KMS-11 (cell line): ENCODE results near the gene TOR1AIP2.

Experiments used
- H2AFZ ChIP-seq: fragments of 200-600 bp; sonication (generic); 2 replicates; pipeline ENCODE4 v1.6.1; 2016; ENCODE audit warnings: antibody characterized with exemption, mixed run types, low read depth
- H3K27ac ChIP-seq: fragments of 200-600 bp; sonication (generic); 2 replicates; pipeline ENCODE4 v1.6.1; 2016; ENCODE audit warnings: mild to moderate bottlenecking, mixed run types
- H3K27me3 ChIP-seq: fragments of 200-600 bp; sonication (generic); 2 replicates; pipeline ENCODE4 v1.6.1; 2017; ENCODE audit warnings: mild to moderate bottlenecking, low read depth, mixed run types, moderate library complexity; ENCODE audit not compliant: insufficient read depth
- H3K36me3 ChIP-seq: fragments of 200-600 bp; sonication (generic); 2 replicates; pipeline ENCODE4 v1.6.1; 2017; ENCODE audit warnings: mild to moderate bottlenecking, mixed run types; ENCODE audit not compliant: insufficient read depth
- H3K4me1 ChIP-seq: fragments of 200-600 bp; sonication (generic); 2 replicates; pipeline ENCODE4 v1.6.1; 2016; ENCODE audit warnings: mild to moderate bottlenecking, low read depth, mixed run types; ENCODE audit not compliant: poor library complexity, severe bottlenecking
- H3K4me2 ChIP-seq: fragments of 200-600 bp; sonication (generic); 2 replicates; pipeline ENCODE4 v1.7.0; 2016; ENCODE audit warnings: mild to moderate bottlenecking, mixed run types
- H3K4me3 ChIP-seq: fragments of 200-600 bp; sonication (generic); IDR thresholded peaks from 2 replicates; pipeline ENCODE4 v1.6.1; 2017; ENCODE audit warnings: low read depth, low read length, mixed read lengths; ENCODE audit not compliant: insufficient read depth
- H3K79me2 ChIP-seq: fragments of 200-600 bp; sonication (generic); 2 replicates; pipeline ENCODE4 v1.6.1; 2016; ENCODE audit warnings: low read depth, mixed run types; ENCODE audit not compliant: insufficient read depth
- H3K9ac ChIP-seq: fragments of 200-600 bp; sonication (generic); 2 replicates; pipeline ENCODE4 v1.6.1; 2016; ENCODE audit warnings: mild to moderate bottlenecking, mixed run types
- H4K20me1 ChIP-seq: fragments of 200-600 bp; sonication (generic); 2 replicates; pipeline ENCODE4 v1.6.1; 2016; ENCODE audit warnings: mild to moderate bottlenecking, mixed run types; ENCODE audit not compliant: insufficient read depth
- CTCF ChIP-seq: fragments of 200-600 bp; sonication (generic); conservative IDR thresholded peaks from 2 replicates; pipeline ENCODE4 v1.6.1; 2017; ENCODE audit warnings: low read depth, mild to moderate bottlenecking, antibody characterized with exemption, low read length, moderate library complexity, mixed read lengths

TOR1AIP2 gene

GRCh38 chr1:179867493-179868330 is 9.9 kb downstream of the TOR1AIP2 start:
- TF ChIP-seq CTCF = peak; percentile 99
- Histone ChIP-seq H3K4me2 (no peak overlapping the region), H3K27ac (no peak overlapping the region), H3K36me3 (no peaks in the 10 kb centered on the region; the same call in 1 of the 2 replicates), H4K20me1 (no peaks in the 10 kb centered on the region), H3K4me3 (no peak overlapping the region), H3K79me2 (peaks cover 18% of the 10 kb centered on the region), H2AFZ (no peak overlapping the region), H3K9ac (no peak overlapping the region), H3K27me3 (no peaks in the 10 kb centered on the region), H3K4me1 (peaks cover 14% of the 10 kb centered on the region)

- H3K36me3 ChIP-seq = no peaks in the 10 kb centered on the region; the same call in 1 of the 2 replicates
Measured at GRCh38 chr1:179866616-179867015, 11.0 kb downstream of the TOR1AIP2 start.

GRCh38 chr1:179865377-179865776 is 12.2 kb downstream of the TOR1AIP2 start:
- no peak overlapping the region for H3K4me2 ChIP-seq
- peaks cover 10% of the 10 kb centered on the region for H3K4me1 ChIP-seq
- H3K27ac ChIP-seq = no peak overlapping the region
- H4K20me1 ChIP-seq = no peaks in the 10 kb centered on the region
- no peak overlapping the region for H3K9ac ChIP-seq
- H3K4me3 ChIP-seq = no peak overlapping the region
- H3K36me3 ChIP-seq = no peaks in the 10 kb centered on the region; the same call in 1 of the 2 replicates
- no peak for TF ChIP-seq CTCF
- H3K79me2 ChIP-seq = peaks cover 12% of the 10 kb centered on the region; the same call in 1 of the 2 replicates
- no peak overlapping the region for H2AFZ ChIP-seq
- no peaks in the 10 kb centered on the region for H3K27me3 ChIP-seq

More at GRCh38 chr1:179866616-179867015, 11.0 kb downstream of the TOR1AIP2 start:
- Histone ChIP-seq H3K79me2 (peaks cover 18% of the 10 kb centered on the region), H3K4me3 (no peak overlapping the region), H3K27me3 (no peaks in the 10 kb centered on the region), H3K9ac (no peak overlapping the region), H3K4me2 (no peak overlapping the region), H4K20me1 (no peaks in the 10 kb centered on the region), H2AFZ (no peak overlapping the region), H3K27ac (no peak overlapping the region), H3K4me1 (peaks cover 10% of the 10 kb centered on the region)
- TF ChIP-seq CTCF = no peak

GRCh38 chr1:179860652-179861051 is 17.0 kb downstream of the TOR1AIP2 start:
- H3K79me2 ChIP-seq = no peaks in the 10 kb centered on the region

More at GRCh38 chr1:179860652-179861051, 17.0 kb downstream of the TOR1AIP2 start:
- H3K4me1 ChIP-seq = no peaks in the 10 kb centered on the region
- no peak overlapping the region for H3K27ac ChIP-seq
- no peaks in the 10 kb centered on the region; the same call in 1 of the 2 replicates for H3K36me3 ChIP-seq
- H3K4me2 ChIP-seq = no peak overlapping the region
- H3K27me3 ChIP-seq = no peaks in the 10 kb centered on the region
- H2AFZ ChIP-seq = no peak overlapping the region
- H3K9ac ChIP-seq = no peak overlapping the region
- no peak for TF ChIP-seq CTCF
- no peak overlapping the region for H3K4me3 ChIP-seq
- no peaks in the 10 kb centered on the region for H4K20me1 ChIP-seq
